Ecto neural progenitor cell (in vitro differentiated cells): ENCODE data around the gene CTXN1.
"Not testable (repeated sequence)": the region's sequence is repeated elsewhere in the genome, so short reads cannot be mapped to it uniquely, and the experiment has no call there.

Experiments used
- DNase-seq: peaks from one replicate; pipeline ENCODE4 v3.0.0-alpha.2; 2018; ENCODE audit warnings: low spot score

CTXN1 gene

DNA sequence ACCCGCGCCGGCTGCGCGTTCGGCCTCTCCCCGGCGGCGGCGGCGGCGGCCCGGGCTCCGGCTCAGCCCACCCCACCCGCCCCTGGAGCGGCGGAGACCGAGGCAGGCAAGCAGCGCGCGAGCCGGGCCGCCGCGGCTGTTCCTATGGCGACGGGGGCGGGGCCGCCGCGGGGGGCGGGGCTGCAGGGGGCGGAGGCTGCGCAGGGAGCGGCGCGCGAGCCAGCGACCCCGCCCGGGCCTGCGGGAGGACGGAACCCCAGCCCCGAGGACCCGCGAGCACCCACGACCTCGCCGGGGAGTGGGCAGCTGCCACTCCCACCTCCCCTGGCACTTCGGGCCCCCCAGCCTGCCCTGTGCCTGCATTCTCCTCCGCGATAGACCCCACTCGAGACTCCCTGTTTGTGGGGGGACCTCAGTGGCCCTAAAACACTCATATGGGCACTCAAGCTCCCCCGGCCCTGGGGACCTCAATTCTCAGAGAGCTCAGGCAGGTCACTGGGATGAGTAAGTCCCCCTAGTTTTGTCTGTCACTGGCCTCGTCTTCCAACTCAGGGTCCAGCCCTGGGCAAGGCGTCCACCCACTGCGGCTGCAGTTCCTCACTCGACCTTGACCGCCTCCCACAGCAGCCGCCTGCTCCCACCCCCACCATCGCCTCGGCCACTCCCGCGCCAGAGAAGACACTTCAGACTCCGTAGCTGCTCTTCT lies at the start of gene CTXN1:
TSS of gene CTXN1 (minus strand) at position 115 of the 706 bp plus-strand sequence. CDS start 597 bp downstream, outside the sequence.
- peak; percentile 92 for DNase-seq

DNA sequence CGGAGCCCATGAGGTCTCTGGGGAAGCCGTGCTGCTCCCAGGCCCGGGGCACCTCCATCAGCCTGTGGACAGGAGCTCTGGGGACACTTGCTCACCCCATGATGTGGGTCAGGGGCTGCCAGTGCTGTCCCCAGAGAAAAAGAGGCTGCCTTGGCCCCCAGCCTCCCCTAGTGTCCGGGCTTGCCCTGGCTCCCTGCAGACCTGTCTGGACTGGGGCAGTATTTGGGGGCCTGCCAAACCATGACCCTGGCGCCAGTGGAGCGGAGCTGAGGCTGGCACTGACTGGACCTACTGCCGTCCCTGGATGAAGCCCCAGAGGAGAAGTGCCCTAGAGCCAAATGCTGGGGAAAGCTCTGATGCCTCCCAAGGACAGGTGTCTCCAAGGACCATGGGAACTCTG lies 49.1 kb upstream of the CTXN1 start:
- DNase-seq, result no peak

DNA sequence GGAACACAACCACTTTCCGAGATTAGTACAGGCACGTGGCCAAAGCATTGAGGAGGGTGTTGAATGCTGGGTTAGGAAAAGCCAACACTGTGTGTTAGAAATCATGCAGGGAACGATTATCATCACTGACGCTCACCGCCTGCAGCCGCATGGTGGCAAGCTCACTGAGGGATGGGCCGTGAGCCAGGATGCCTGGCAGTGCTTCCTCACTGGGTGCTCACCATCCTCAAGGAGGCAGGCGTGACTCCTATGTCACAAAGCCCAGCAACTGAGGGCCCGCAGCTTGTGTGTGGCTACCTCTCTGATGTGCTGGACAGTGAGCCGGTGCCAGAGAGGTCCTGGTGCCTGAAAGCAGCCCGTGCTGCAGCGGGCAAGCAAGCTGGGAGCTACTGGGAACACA lies 47.9 kb upstream of the CTXN1 start:
- DNase-seq, result no peak

DNA sequence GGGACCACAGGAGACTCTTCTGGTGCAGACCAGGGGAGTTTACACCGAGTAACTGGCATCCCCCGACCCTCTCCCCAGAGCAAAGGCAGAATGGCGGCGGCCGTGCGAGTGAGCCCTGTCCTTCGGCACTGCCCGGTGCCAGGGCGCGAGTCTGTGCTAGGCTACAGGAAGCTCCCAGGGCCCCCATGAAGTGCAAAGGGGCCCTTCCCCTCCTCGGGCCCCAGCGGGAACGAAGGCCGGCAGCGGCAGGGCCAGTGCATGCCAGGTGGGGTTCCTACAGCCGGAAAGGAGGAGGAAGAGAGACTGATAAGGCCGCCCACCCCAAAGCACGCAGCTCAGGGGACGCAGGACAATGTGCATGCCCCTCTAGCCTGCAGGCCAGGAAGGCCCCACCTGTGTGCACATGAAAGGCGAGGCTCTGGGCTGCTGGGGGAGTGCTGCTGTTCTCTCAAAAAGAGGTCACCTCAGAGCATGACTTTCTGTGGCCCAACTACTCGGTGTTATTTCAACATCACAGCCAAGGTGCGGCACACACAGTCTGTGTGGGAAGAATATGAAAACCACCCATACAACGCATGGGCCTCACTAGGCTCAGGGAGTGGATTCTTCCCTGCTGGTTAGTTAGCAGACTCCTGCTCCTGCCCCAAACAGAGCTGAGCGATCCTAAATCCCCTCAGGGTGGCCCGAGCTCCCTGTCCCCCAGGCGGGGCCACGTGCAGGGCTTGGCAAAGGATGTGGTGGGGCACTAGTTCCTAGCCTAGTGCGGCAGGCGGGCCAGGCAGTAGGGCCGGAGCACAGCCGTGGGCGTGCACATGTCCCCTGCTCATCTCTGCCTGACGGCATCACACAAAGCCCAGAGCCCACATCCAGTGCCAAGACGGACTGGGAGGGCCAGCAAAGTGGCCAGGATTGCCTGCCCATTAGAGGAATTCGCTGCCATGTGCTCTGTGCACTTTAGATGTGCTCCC lies 45.9 kb upstream of the CTXN1 start:
- DNase-seq, result no peak

DNA sequence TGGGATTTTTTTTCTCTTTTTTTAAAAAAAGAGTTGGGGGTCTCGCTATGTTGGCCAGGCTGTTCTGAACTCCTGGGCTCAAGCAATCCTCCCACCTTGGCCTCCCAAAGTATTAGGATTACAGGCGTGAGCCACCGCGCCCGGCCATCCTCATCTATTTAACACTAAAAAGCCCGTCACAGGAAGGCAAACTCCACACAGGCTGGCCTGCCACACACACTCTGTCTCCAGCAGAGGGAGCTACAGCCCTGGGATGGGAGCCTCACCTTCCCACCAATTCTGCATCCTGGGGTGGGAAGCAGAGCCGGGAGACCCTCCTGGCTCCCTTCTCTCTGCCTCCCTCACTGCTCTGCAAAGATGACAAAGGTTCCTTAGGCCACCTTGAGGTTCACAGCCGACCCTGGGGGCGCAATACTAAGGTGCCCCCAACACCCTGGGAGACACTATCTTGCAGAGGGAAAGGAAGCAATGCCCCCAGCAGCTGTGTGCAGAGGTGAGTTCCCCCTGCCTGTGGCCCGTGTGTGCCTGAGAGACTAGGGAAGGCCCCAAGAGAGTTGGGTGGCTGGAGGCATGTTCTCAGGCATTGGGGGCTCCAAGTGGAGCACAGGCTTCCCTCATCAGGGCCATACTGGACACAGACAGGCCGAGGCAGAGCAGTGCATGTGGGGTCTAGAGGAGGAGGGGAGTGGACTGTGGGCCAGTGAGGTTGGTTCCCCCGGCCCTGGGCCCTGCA lies 44.9 kb upstream of the CTXN1 start:
- DNase-seq, result peak; percentile 76

DNA sequence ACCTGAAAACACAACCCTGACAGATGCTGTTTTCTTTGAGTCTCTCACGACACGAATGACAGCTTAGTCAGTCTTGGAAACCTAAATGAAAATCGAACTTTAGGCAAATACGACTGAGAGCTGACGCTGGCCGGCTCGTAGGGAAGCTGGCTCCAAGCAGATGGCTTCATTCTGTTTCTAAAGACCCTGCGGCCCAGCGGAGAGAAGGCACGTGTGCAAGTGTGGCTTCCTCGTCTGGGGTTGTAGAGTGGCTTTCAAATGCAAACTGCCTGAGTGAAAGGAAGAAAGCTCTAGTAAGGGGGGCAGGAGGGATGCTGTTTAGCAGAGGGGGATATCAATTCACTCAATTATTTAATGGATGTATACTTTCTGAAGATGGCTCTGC lies 43.6 kb upstream of the CTXN1 start:
- no peak for DNase-seq

DNA sequence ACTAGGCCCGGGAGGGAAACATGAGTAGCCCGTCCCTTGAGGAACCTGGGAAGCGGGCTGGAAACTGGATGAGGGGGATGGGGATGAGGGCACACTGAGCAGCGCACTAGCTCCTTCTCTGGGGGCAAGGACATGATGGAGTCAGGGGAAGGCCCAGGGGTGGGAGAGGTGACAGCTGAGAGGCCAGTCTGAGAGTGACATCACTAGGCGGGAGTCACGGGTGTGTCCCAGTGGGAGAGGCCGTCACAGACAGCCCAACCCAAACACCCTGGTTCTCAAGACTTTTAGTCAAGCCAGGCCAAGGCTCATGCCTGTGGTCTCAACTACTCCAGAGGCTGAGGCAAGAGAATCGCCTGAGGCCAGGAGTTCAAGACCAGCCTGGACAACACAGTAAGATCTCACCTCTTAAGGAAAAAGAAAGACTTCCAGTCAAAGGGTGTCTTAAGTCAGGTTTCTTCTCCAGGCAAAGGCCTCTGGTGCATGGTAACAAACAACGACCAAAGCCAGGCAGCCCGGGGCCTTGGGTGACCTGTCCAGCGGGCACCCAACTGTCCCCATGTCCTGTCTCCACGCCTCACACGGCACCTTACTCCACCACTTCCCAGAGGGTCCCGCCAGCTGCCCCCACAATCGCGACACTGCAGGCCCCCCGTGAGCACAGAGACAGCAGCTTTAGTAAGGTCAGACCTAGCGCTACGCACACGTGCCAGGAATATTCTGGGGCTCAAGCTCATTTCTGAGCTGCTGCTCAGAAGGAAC lies 43.0 kb upstream of the CTXN1 start:
- DNase-seq, result no peak

DNA sequence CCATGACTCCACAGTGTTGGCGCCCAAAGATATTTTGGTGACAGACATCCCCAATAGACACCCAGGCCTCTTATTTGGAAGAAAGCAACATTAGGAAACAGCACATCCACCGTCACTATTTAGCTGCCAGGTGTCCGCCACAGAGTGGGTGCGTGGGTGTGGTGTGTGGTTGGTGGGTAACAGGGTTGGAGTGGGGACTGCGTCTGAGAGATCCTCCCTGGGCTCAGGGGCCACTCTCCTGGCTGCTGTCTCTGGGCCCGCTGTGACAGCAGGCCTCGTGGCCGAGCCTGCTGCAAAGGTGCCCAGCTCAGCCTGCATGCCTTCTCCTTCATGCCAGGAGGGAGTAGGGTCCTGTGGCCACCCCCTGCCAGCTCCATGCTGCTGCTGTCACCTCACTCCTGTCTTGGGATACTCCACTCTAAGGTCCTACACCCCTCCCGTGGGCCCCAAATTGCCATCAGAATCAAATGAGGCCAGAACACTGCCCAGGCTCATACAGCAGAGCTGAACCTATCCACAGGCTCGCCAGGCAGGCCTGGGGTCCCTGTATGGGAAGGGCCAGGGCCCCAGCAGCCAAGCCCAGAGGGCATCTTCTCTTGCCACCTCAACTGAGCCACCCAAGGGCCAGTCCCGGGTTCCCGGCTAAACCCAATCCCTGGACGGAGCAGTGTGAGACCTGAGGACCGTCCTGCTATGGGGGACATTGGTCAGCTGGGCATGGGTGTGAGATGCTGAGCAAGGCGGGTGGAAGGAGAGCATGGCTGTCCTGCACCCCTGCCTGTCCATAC lies 42.3 kb upstream of the CTXN1 start:
- no peak for DNase-seq

DNA sequence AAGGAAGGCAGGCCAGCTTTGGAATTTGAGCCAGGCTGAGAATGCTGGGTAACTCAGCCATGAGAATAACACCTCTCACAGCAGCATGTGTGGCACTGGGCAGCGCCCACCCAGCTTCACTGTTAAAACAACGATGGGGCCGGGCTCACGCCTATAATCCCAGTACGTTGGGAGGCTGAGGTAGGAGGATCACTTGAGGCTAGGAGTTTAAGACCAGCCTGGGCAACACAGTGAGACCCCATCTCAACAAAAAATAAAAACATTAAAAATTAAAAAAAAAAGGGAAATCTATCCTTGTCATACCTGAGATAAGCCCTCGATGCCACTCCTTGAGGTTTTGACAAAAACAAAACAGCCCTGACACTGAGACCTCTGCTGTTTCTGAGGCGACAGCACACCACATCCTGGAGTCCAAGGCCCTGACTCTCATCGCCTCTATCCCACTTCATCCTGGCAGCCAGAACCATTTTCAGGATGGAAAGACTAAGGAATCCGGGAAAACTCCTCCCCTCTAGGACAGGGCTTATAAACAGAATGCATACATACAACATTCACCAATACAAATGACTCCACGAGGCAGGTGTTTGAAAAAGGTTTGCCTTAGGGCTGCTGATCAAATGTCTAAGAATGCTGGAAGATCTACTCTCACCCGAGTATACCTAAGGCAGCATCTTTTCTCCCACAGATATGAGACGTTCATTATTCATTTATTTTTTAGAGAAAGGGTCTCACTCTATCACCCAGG lies 40.2 kb upstream of the CTXN1 start:
- no peak for DNase-seq

DNA sequence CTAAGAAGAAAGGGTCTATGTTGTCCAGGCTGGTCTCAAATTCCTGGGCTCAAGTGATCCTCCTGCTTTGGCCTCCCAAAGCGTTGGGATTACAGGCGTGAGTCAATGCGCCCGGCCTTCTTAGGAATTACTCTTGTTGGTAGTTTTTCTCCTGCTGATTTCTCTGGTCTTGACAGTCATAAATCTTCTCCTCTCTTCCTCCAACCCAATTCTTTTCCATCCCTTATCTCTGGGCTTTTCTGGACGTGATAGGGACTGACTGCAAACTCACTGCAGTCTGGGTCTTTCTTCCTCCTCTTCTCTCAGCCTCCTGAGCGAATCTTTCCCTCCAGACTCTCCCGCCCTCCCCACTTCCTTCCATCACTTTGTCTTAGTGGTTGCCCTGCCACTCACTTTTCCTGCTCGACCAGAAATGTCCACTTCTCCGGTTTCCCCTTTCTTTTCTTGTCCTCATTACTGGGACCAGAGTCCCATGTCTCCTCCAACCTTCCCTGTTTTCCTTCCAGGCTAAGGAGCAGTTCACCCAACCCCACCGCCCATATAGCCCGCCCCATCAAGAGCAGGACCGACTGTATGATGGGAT lies 39.4 kb upstream of the CTXN1 start:
- no peak for DNase-seq

DNA sequence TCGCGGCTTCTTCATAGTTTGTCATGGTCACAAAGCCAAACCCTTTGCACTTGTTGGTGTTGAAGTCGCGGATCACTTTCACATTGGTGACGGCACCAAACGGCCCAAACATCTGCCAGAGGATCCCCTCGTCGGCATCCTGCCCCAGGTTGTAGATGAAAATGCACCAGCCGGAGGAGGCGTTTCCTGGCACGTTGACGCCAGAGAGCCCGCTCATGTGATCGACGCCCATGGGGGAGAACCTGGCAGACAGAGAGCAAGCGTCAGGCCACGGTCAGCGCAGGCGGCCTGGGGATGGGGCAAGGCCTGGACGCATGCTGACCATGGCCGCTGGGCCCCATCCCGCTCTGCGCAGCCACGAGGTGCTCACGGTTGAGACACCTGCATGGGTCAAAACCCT lies 37.6 kb upstream of the CTXN1 start:
- no peak for DNase-seq

DNA sequence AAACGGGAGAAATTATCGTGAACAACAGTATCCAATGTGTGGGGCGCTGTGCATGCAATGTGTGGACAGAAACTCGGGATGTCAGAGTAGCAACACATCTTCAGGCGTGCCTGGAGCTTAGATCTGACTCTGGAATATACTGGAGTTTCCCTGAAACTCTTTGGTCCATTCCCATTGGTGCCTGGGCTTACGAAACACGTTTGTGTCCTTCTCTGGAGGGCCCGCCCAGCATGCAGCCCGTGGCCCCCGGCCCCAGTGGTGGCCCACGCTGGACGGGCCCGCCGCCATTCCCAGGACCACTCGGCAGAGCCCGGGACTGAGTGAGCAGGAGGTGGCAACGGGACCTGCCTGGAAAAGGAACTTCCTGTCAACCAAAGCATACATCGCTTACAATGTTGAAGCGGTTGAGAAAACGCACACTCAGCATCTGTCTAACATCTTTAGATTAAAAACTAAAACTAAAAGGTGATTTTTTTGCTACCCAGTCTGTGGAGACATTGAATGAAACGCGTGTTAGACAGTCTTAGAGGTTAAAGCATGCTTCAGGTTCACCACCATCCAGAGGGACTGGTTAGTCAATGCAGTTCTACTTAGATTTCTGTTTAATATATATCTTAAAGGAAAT lies 36.8 kb upstream of the CTXN1 start:
- no peak for DNase-seq

DNA sequence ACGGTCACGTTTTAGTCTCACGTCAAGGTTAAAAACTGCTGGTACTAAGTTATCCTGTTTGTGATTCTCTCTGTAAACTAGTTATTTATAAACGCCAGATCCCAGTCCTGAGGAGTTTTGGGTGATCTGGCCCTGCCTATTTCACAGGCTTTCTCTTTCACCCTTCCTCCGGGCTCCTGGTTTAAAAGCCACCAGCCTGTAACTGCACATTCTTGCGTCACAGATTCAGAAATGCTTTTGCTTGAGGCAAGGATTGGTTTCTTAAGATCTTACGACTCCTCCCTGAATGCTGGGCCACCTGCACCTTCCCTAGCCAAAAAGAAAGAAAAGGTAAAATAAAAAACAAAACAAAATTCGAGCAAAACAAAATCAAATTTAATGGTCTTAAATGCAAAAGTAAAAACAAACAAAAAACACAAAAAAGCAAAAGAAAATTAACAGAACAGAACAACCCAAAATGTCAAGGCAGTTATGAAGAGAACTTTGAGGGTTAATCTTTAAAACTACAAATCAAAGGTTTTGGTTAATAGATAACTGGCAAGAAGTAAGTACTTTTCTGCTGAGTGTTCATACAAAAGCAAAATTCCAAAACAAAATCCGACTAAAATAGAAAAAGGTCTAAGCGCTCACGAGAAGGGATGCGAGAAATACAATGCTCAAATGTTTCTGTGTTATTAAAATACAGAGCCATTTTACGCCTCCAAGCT lies 36.1 kb upstream of the CTXN1 start:
- no peak for DNase-seq

DNA sequence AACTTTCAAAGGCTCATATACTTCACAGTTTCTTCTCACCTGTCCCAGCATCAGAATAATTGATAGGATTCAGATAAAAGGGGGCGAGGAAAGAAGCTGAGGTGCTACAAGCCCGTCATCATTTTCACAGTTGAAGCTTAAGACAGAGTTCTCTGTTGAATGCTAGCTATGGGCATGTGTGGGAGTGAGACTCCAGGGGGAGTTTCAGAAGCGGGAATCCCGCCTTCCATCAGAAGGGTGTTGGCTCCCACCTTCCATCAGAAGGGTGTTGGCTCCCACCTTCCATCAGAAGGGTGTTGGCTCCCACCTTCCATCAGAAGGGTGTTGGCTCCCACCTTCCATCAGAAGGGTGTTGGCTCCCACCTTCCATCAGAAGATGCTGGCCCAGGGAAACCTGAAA lies 35.1 kb upstream of the CTXN1 start:
- not testable (repeated sequence) for DNase-seq

DNA sequence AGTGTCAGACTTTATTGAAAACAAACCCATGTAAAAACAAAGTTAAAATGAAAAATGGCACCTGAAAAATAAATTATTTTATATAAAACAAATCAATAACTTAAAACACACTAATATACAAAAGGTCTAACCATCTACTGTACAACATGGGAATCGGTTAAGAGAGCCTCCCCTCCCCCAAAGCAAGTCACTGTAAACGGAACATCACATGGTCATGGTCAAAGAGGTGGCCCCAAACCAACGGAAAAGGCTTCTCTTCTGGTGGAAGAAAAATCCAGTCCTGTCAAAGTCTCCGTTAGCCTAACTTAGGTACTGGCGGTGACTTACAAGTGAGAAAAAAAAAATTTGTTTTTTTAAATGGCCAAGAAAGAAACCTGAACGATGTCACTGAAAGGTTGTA lies 33.3 kb upstream of the CTXN1 start:
- DNase-seq, result no peak

DNA sequence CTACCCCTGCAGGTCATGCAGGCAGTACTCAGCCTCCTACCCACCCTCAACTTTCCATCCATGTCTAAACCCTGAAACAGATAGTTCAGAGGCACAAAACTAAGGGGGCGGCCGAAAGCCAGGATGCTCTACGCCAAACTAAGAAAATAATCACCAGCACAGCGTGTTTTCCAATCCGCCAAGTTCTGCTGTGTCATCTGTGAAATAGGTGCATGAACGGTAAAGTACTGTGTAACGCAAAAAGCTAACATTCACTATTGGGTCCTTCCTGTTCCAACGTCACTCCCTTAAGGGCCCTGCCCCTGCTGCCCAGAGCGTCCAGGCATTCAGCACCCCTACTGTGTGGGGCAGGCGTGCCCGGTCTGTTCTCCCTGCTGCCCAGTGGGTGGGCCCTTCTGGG lies 29.8 kb upstream of the CTXN1 start:
- no peak for DNase-seq

DNA sequence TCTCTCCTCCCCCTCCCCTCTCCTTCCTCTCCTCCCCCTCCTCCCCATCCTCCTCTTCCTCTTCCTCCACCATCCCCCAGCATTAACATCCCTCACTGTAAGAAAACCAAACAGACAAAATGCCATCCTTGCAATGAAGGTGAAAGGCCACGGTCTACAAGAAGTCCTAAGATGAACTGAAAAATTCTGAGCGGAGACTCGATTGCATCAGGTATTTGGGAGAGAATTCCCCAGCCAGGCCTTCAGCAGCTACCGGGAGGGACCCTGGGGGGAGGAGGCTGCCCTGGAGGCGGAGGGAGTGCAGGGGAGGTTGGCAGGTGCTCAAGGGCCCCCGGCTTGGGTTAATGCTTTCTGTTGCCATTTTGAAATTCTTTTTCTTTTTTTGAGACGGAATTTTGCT lies 27.6 kb upstream of the CTXN1 start:
- DNase-seq, result no peak

DNA sequence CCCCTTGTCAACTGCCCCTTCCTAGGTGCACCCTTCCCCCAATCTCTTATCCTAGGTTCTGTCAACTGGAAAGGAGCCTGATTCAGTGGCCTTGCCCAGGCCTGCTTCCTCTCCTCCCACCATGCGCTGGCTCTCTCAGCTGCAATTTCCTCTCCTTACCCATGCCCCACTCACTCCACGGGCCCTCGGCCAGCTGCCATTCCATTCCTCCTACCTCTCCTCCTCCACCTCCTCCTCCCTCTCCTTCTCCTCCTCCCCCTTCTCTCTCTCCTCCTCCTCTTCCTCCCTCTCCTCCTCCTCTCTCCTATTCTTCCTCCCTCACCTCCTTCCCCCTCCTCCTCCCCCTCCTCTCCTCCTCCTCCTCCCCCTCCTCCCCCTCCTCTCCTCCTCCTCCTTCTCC lies 27.1 kb upstream of the CTXN1 start:
- DNase-seq, result no peak

DNA sequence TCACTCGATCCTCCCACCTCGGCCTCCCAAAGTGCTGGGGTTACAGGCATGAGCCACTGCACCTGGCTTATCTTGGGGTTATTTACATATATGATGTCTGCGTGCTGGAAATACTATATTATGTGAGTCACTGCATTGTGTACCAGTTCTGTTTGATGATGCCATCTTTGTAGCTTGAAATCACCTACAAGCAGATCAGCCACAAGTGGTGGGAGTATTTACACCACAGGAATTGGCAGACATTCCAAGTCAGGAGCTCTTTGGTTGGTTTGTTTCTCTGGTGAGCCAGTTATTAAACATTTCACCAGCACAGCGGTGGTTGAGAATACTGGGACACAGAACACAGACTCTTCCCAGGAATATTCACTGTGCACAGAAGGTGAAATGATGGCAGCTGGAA lies 22.0 kb upstream of the CTXN1 start:
- DNase-seq, result no peak
